GM23248 (cell line): ENCODE data around the gene SH3BGR. TPM values are rescaled to one million over a fixed set of nuclear protein-coding genes. Genes with fewer than 3 reads are reported as not detected.

ENCODE experiments used
- DNase-seq: peaks from one replicate; pipeline ENCODE4 v3.0.0-alpha.2; 2015
- H2AFZ ChIP-seq: fragments of 200-600 bp; sonication (generic); 2 replicates; pipeline ENCODE4 v1.6.1; 2016; ENCODE audit warnings: antibody characterized with exemption
- H3F3A ChIP-seq: fragments of 200-600 bp; sonication (generic); 2 replicates; pipeline ENCODE4 v1.6.1; 2016; ENCODE audit warnings: mild to moderate bottlenecking, antibody characterized with exemption, mixed run types; ENCODE audit not compliant: insufficient read depth
- H3K27ac ChIP-seq: fragments of 200-600 bp; sonication (generic); 2 replicates; pipeline ENCODE4 v1.5.1; 2016; ENCODE audit warnings: mild to moderate bottlenecking
- H3K27me3 ChIP-seq: fragments of 200-600 bp; sonication (generic); replicated peaks from 2 replicates; pipeline ENCODE4 v1.6.1; 2016; ENCODE audit warnings: mild to moderate bottlenecking; ENCODE audit not compliant: insufficient read depth
- H3K36me3 ChIP-seq: fragments of 200-600 bp; sonication (generic); 2 replicates; pipeline ENCODE4 v1.6.1; 2016; ENCODE audit warnings: low read depth, mild to moderate bottlenecking
- H3K4me1 ChIP-seq: fragments of 200-600 bp; sonication (generic); 2 replicates; pipeline ENCODE4 v1.6.1; 2016; ENCODE audit warnings: mild to moderate bottlenecking; ENCODE audit not compliant: insufficient read depth
- H3K4me2 ChIP-seq: fragments of 200-600 bp; sonication (generic); one replicate; pipeline ENCODE4 v1.6.1; 2016; ENCODE audit warnings: mild to moderate bottlenecking; ENCODE audit not compliant: unreplicated experiment
- H3K4me3 ChIP-seq: fragments of 200-600 bp; sonication (generic); 2 replicates; pipeline ENCODE4 v1.5.1; 2016; ENCODE audit warnings: mild to moderate bottlenecking
- H3K79me2 ChIP-seq: fragments of 200-600 bp; sonication (generic); 2 replicates; pipeline ENCODE4 v1.6.1; 2016; ENCODE audit warnings: mild to moderate bottlenecking; ENCODE audit not compliant: insufficient read depth
- H3K9ac ChIP-seq: fragments of 200-600 bp; sonication (generic); 2 replicates; pipeline ENCODE4 v1.6.1; 2016; ENCODE audit warnings: mild to moderate bottlenecking
- H3K9me2 ChIP-seq: fragments of 200-600 bp; sonication (generic); 2 replicates; pipeline ENCODE4 v1.6.1; 2016; ENCODE audit warnings: mixed run types, mild to moderate bottlenecking, moderate library complexity; ENCODE audit not compliant: insufficient read depth
- H3K9me3 ChIP-seq: fragments of 200-600 bp; sonication (generic); one replicate; pipeline ENCODE4 v1.6.1; 2017; ENCODE audit warnings: low read depth
- H4K20me1 ChIP-seq: fragments of 200-600 bp; sonication (generic); 2 replicates; pipeline ENCODE4 v1.6.0; 2016; ENCODE audit not compliant: insufficient read depth
- EZH2 ChIP-seq: fragments of 200-600 bp; sonication (generic); IDR thresholded peaks from 2 replicates; pipeline ENCODE4 v1.6.1; 2018; ENCODE audit warnings: antibody characterized with exemption, mild to moderate bottlenecking; ENCODE audit not compliant: insufficient read depth, poor library complexity, severe bottlenecking
- EZH2phosphoT487 ChIP-seq: fragments of 200-600 bp; sonication (generic); IDR thresholded peaks from 2 replicates; pipeline ENCODE4 v1.6.1; 2018; ENCODE audit warnings: antibody characterized with exemption, moderate library complexity, mild to moderate bottlenecking, low read depth; ENCODE audit not compliant: insufficient read depth
- WGBS, 2 experiments: methylation state at CpG; one replicate each; pipeline ENCODE4 v1.1.6; 2015 to 2017; ENCODE audit warnings: low lambda C conversion rate in 2 of 2, low coverage in 1 of 2; ENCODE audit errors: missing lambda C conversion rate in 2 of 2; 5-methylcytosine and 5-hydroxymethylcytosine counted together
- in situ Hi-C: fragments of 300-500 bp; cut with MboI; formaldehyde crosslinking; loops from 2 replicates; pipeline ENCODE4 v1.15.0; 2020
- polyA plus RNA-seq: library from polyadenylated mRNA; unstranded; fragments of >200 nt; fragmentation: Nextera tagmentation; extraction: Ambion mirVana; gene quantifications from 2 replicates; pipeline ENCODE4 v1.2.1, GENCODE V29; 2016
- total RNA-seq: library from RNA; depleted of rRNA; stranded (reverse); fragments of >200 nt; shearing (Covaris generic); gene quantifications from 2 replicates; pipeline ENCODE4 v1.2.3, GENCODE V29; 2014

Gene SH3BGR
- total and polyA plus RNA-seq, 2 experiments from 2014 or later = 4.4 to 5.7 TPM

- no peaks in the 10 kb centered on the region; the same call in 1 of the 2 replicates for H3K9me2 ChIP-seq
- H3K9ac ChIP-seq = no peak overlapping the region
- no peak overlapping the region for H3K4me2 ChIP-seq
- no peak overlapping the region for H2AFZ ChIP-seq
- no peak overlapping the region for H3K27ac ChIP-seq
- no peaks in the 10 kb centered on the region for H3F3A ChIP-seq
- no peaks in the 10 kb centered on the region for H3K36me3 ChIP-seq
- H3K79me2 ChIP-seq = no peaks in the 10 kb centered on the region
- in situ Hi-C loops = no loop called here
- H3K27me3 ChIP-seq = no peaks in the 10 kb centered on the region
- DNase-seq = no peak
- H3K4me3 ChIP-seq = no peak overlapping the region
- no peaks in the 10 kb centered on the region for H3K9me3 ChIP-seq
- TF ChIP-seq EZH2phosphoT487 (no peak), EZH2 (no peak)
- WGBS, 2 experiments = 51 to 56% methylated on average over 4 of the region's 4 CpGs
- no peaks in the 10 kb centered on the region for H4K20me1 ChIP-seq
- H3K4me1 ChIP-seq = peaks cover 5% of the 10 kb centered on the region
Measured at GRCh38 chr21:39480271-39480670, 28.5 kb downstream of the SH3BGR start.

GRCh38 chr21:39481886-39482285 is 30.1 kb downstream of the SH3BGR start:
- in situ Hi-C loops = no loop called here
- TF ChIP-seq EZH2 (no peak), EZH2phosphoT487 (no peak)
- H3K27ac ChIP-seq = no peak overlapping the region
- H3F3A ChIP-seq = no peaks in the 10 kb centered on the region
- no peaks in the 10 kb centered on the region for H3K79me2 ChIP-seq
- H3K4me3 ChIP-seq = no peak overlapping the region
- no peaks in the 10 kb centered on the region for H3K9me3 ChIP-seq
- no peak for DNase-seq
- H3K27me3 ChIP-seq = no peaks in the 10 kb centered on the region
- H3K4me1 ChIP-seq = peaks cover 5% of the 10 kb centered on the region
- H3K36me3 ChIP-seq = no peaks in the 10 kb centered on the region
- H4K20me1 ChIP-seq = no peaks in the 10 kb centered on the region
- H2AFZ ChIP-seq = no peak overlapping the region
- no peaks in the 10 kb centered on the region; the same call in 1 of the 2 replicates for H3K9me2 ChIP-seq
- WGBS, 2 experiments = 62 to 67% methylated on average over 3 of the region's 3 CpGs
- H3K9ac ChIP-seq = no peak overlapping the region
- no peak overlapping the region for H3K4me2 ChIP-seq

GRCh38 chr21:39483917-39484316 is 32.1 kb downstream of the SH3BGR start:
- H3K36me3 ChIP-seq = no peaks in the 10 kb centered on the region
- 48 to 59% methylated on average over 1 of the region's 1 CpG for WGBS, 2 experiments
- no peaks in the 10 kb centered on the region for H3F3A ChIP-seq
- no peaks in the 10 kb centered on the region for H3K9me3 ChIP-seq
- H3K9ac ChIP-seq = no peak overlapping the region
- no peak overlapping the region for H2AFZ ChIP-seq
- no peak for TF ChIP-seq EZH2phosphoT487
- no peak for TF ChIP-seq EZH2
- peak; percentile 17 for DNase-seq
- in situ Hi-C loops = no loop called here
- no peaks in the 10 kb centered on the region; the same call in 1 of the 2 replicates for H3K9me2 ChIP-seq
- no peak overlapping the region for H3K4me3 ChIP-seq
- peaks cover 5% of the 10 kb centered on the region for H3K4me1 ChIP-seq
- H3K4me2 ChIP-seq = no peak overlapping the region
- no peaks in the 10 kb centered on the region for H3K27me3 ChIP-seq
- H3K27ac ChIP-seq = no peak overlapping the region
- H3K79me2 ChIP-seq = no peaks in the 10 kb centered on the region
- H4K20me1 ChIP-seq = no peaks in the 10 kb centered on the region

- no peak overlapping the region for H3K9ac ChIP-seq
- H3K36me3 ChIP-seq = no peaks in the 10 kb centered on the region
- H3K27me3 ChIP-seq = no peaks in the 10 kb centered on the region
- H4K20me1 ChIP-seq = no peaks in the 10 kb centered on the region
- H3K27ac ChIP-seq = no peak overlapping the region
- H3K79me2 ChIP-seq = no peaks in the 10 kb centered on the region
- H3K9me3 ChIP-seq = no peaks in the 10 kb centered on the region
- no peak overlapping the region for H3K4me3 ChIP-seq
- H3K4me1 ChIP-seq = peaks cover 5% of the 10 kb centered on the region
- H2AFZ ChIP-seq = no peak overlapping the region
- H3K9me2 ChIP-seq = no peaks in the 10 kb centered on the region; the same call in 1 of the 2 replicates
- DNase-seq = peak; percentile 4
- TF ChIP-seq EZH2 (no peak), EZH2phosphoT487 (no peak)
- H3K4me2 ChIP-seq = no peak overlapping the region
- no peaks in the 10 kb centered on the region for H3F3A ChIP-seq
- in situ Hi-C loops = no loop called here
- WGBS, 2 experiments = 63 to 66% methylated on average over 6 of the region's 6 CpGs
Measured at GRCh38 chr21:39484711-39485276, 33.0 kb downstream of the SH3BGR start.
